ENCODE measurements around the gene MAP3K15.

DNA sequence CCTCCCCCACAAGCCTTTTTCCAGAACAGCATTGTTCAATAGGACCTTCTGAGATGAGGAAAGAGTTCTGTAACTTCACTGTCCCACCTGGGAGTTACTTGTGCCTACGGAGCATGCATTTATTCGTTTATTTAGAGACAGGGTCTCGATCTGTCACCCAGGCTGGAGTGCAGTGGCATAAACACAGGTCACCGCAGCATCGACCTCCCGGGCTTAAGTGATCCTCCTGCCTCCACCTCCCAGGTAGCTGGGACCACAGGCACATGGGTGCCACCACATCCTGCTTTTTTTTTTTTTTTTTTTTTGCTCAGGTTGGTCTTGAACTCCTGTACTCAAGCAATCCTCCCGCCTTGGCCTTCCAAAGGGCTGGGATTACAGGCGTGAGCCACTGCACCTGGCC, 2.9 kb downstream of the MAP3K15 start:
- TF ChIP-seq LEF1 (IDR thresholded peaks at IDR 0.05; ENCODE audit: borderline replicate concordance) (no peak), ELF4 (IDR thresholded peaks at IDR 0.05) (no peak), BHLHE40 (IDR thresholded peaks at IDR 0.05; ENCODE audit: borderline replicate concordance) (no peak), SUZ12 (IDR thresholded peaks at IDR 0.05) (no peak), SP1 (IDR thresholded peaks at IDR 0.05) (no peak), FOXA1 (IDR thresholded peaks at IDR 0.05) (no peak), TARDBP (IDR thresholded peaks at IDR 0.05) (no peak), NFRKB (IDR thresholded peaks at IDR 0.05) (no peak), FOXM1 (IDR thresholded peaks at IDR 0.05; ENCODE audit: borderline replicate concordance) (no peak), ARNT (IDR thresholded peaks at IDR 0.05) (no peak), CTBP1 (IDR thresholded peaks at IDR 0.05; ENCODE audit: borderline replicate concordance) (no peak)

All from HEK293T (cell line).